ENCODE results near the gene BAHD1. TPM values are rescaled to one million over a fixed set of nuclear protein-coding genes. Genes with fewer than 3 reads are reported as not detected.

Gene BAHD1
- total RNA-seq, 1 experiment from 2014 or later: 40.6 TPM

DNA sequence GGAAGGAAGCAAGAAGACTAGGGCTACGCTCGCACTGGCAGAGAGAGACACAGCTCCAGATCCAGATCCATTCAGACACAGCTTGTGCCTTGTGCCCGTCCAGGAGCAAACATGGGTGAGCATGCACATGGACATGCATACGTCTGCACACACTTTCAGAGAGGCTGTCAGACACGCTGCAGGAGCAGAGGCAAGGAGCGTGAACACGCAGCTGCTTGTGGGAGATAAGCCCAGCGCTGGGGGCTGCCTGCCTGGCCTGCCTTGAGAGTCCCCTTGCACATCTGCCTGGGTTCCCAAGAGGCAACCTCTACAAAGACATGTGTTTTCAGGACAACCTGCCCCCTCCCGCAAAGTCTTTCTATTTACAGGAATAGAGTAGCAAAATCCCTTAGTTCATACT is 13.6 kb upstream of the BAHD1 start:
- Histone ChIP-seq H3K36me3 (ENCODE audit: control insufficient read depth, insufficient read depth, low read length) (no peaks in the 10 kb centered on the region), H3K27me3 (ENCODE audit: control insufficient read depth, insufficient read depth, low read length) (no peaks in the 10 kb centered on the region), H3K27ac (ENCODE audit: low read length) (no peak overlapping the region), H3K9me3 (ENCODE audit: control insufficient read depth, insufficient read depth, low read depth, low read length) (no peaks in the 10 kb centered on the region), H3K4me1 (ENCODE audit: control insufficient read depth, insufficient read depth, low read length) (no peaks in the 10 kb centered on the region), H3K4me3 (ENCODE audit: low read depth in 2 of 2, low read length in 2 of 2) (no peak overlapping the region)
- DNase-seq (ENCODE audit: low read depth, low spot score) (no peak), ATAC-seq (no peak)
- intact Hi-C loops (cut with micrococcal nuclease; ENCODE audit: unreplicated experiment): no loop called here
- TF ChIP-seq REST (IDR thresholded peaks at IDR 0.05; ENCODE audit: insufficient read depth in 1 of 2, low read depth in 2 of 2, low read length in 1 of 2): no peak
- TF ChIP-seq, protein P1, sequence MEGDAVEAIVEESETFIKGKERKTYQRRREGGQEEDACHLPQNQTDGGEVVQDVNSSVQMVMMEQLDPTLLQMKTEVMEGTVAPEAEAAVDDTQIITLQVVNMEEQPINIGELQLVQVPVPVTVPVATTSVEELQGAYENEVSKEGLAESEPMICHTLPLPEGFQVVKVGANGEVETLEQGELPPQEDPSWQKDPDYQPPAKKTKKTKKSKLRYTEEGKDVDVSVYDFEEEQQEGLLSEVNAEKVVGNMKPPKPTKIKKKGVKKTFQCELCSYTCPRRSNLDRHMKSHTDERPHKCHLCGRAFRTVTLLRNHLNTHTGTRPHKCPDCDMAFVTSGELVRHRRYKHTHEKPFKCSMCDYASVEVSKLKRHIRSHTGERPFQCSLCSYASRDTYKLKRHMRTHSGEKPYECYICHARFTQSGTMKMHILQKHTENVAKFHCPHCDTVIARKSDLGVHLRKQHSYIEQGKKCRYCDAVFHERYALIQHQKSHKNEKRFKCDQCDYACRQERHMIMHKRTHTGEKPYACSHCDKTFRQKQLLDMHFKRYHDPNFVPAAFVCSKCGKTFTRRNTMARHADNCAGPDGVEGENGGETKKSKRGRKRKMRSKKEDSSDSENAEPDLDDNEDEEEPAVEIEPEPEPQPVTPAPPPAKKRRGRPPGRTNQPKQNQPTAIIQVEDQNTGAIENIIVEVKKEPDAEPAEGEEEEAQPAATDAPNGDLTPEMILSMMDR (IDR thresholded peaks at IDR 0.05): no peak
- TF ChIP-seq SIN3A (IDR thresholded peaks at IDR 0.05; ENCODE audit: borderline replicate concordance, insufficient read depth, low read depth, low read length): no peak
- no peak for TF ChIP-seq TCF7L2 (IDR thresholded peaks at IDR 0.05; ENCODE audit: low read depth, low read length)
- TF ChIP-seq POLR2AphosphoS5 (IDR thresholded peaks at IDR 0.05; ENCODE audit: low read depth, low read length): no peak
- in situ Hi-C loops (cut with HindIII; ENCODE audit: low pct_unique_long_range_greater_than_20kb, low sequenced_read_pairs): no loop called here
- CTCF ChIA-PET: no interaction called here
- POLR2A ChIA-PET: no interaction called here
- BruUV-seq (replicated peaks): no TSS peak

DNA sequence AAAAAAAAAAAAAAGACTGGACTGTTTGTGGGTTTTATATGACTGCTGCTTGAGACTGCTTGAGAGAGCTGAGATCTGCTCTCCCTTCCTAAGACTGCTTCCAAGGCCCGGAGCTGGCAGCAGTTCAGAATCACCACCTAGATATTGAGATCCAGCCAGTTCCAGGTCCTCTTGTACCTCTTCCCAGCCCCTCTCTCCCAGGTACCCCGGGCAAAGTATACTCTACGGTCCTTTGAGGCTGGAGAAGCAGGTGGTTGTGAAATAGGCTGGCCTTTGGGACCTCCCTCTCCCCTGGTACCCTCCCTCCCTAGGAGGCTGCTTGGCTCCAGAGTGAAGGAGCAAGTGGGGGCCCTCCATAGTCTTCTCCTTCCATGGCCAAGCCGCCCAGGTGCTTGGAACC is 12.6 kb upstream of the BAHD1 start:
- POLR2A ChIA-PET: no interaction called here

More for the DNA sequence above, 12.6 kb upstream of the BAHD1 start:
- H3K4me1 ChIP-seq (ENCODE audit: control insufficient read depth, insufficient read depth, low read length): no peaks in the 10 kb centered on the region
- no peaks in the 10 kb centered on the region for H3K27me3 ChIP-seq (ENCODE audit: control insufficient read depth, insufficient read depth, low read length)
- no peaks in the 10 kb centered on the region for H3K9me3 ChIP-seq (ENCODE audit: control insufficient read depth, insufficient read depth, low read depth, low read length)
- CTCF ChIA-PET: no interaction called here
- H3K36me3 ChIP-seq (ENCODE audit: control insufficient read depth, insufficient read depth, low read length): no peaks in the 10 kb centered on the region
- H3K27ac ChIP-seq (ENCODE audit: low read length): no peak overlapping the region
- H3K4me3 ChIP-seq (ENCODE audit: low read depth in 2 of 2, low read length in 2 of 2): no peak overlapping the region
- in situ Hi-C loops (cut with HindIII; ENCODE audit: low pct_unique_long_range_greater_than_20kb, low sequenced_read_pairs): no loop called here
- DNase-seq (ENCODE audit: low read depth, low spot score) (no peak), ATAC-seq (no peak)
- intact Hi-C loops (cut with micrococcal nuclease; ENCODE audit: unreplicated experiment): no loop called here
- no TSS peak for BruUV-seq (replicated peaks)
- TF ChIP-seq, protein P1 (IDR thresholded peaks at IDR 0.05): no peak
- TF ChIP-seq POLR2AphosphoS5 (IDR thresholded peaks at IDR 0.05; ENCODE audit: low read depth, low read length) (no peak), REST (IDR thresholded peaks at IDR 0.05; ENCODE audit: insufficient read depth in 1 of 2, low read depth in 2 of 2, low read length in 1 of 2) (no peak), TCF7L2 (IDR thresholded peaks at IDR 0.05; ENCODE audit: low read depth, low read length) (no peak), SIN3A (IDR thresholded peaks at IDR 0.05; ENCODE audit: borderline replicate concordance, insufficient read depth, low read depth, low read length) (no peak)

Data from Panc1 (cell line).